ENCODE results near the gene DIP2A. TPM values are rescaled to one million over a fixed set of nuclear protein-coding genes. Genes with fewer than 3 reads are reported as not detected.

DIP2A gene
- total RNA-seq = 10 to 100 TPM; 25.9 to 57.4 (median 33.3) TPM

- DNase-seq (ENCODE audit: low spot score) (peak; percentile 70), ATAC-seq (ENCODE audit: low FRiP score) (peak; percentile 99)
- no peak for TF ChIP-seq CTCF (IDR thresholded peaks at IDR 0.05)
Observed at GRCh38 chr21:46458315-46459023, at the start of gene DIP2A. Gene DIP2A, plus strand, starts transcription at chr21:46458891. Its CDS starts 241 bp downstream, at chr21:46459132.

- TF ChIP-seq CTCF (IDR thresholded peaks at IDR 0.05) = no peak
- ATAC-seq (ENCODE audit: low FRiP score) (no peak), DNase-seq (ENCODE audit: low spot score) (no peak)
Observed at GRCh38 chr21:46409641-46410406, 48.9 kb upstream of the DIP2A start.

- no peak for ATAC-seq (ENCODE audit: low FRiP score)
- no peak for DNase-seq (ENCODE audit: low spot score)
Observed at GRCh38 chr21:46410516-46410915, 48.2 kb upstream of the DIP2A start.

GRCh38 chr21:46411236-46411635 is 47.5 kb upstream of the DIP2A start:
- ATAC-seq (ENCODE audit: low FRiP score) = no peak
- TF ChIP-seq CTCF (IDR thresholded peaks at IDR 0.05) = no peak

More at GRCh38 chr21:46410516-46410915, 48.2 kb upstream of the DIP2A start:
- no peak for TF ChIP-seq CTCF (IDR thresholded peaks at IDR 0.05)

GRCh38 chr21:46411691-46412090 is 47.0 kb upstream of the DIP2A start:
- ATAC-seq (ENCODE audit: low FRiP score) (no peak), DNase-seq (ENCODE audit: low spot score) (no peak)
- TF ChIP-seq CTCF (IDR thresholded peaks at IDR 0.05) = no peak

More at GRCh38 chr21:46411236-46411635, 47.5 kb upstream of the DIP2A start:
- no peak for DNase-seq (ENCODE audit: low spot score)

- DNase-seq (ENCODE audit: low spot score) (no peak), ATAC-seq (ENCODE audit: low FRiP score) (no peak)
- no peak for TF ChIP-seq CTCF (IDR thresholded peaks at IDR 0.05)
Observed at GRCh38 chr21:46412521-46413364, 45.9 kb upstream of the DIP2A start.
